Measurements from ENCODE around the gene RSRC2.
A peak's percentile ranks its signal among the peaks of the same experiment; 100 is the strongest.
"Not testable (repeated sequence)": the region's sequence is repeated elsewhere in the genome, so short reads cannot be mapped to it uniquely, and the experiment has no call there.

RSRC2 gene

DNA sequence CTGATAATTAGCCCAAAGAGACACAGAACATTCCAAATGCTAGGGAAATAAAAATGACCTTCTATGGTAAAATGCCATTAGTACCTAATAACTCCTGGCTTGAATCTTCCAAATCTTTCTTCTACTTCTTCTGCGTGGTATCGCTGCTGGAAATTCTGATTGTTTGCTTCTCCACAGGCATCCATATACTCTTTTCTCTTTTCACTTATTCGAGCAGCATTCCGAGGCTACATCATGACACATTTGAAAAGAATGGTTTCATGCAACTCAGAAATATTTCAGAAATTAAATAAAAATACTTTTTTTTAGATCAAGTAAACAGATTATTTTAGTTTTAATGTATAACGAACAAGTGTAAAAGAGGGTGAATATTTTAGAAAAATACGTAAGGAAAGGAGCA, 44.9 kb downstream of the RSRC2 start:
- DNase-seq, result no peak

DNA sequence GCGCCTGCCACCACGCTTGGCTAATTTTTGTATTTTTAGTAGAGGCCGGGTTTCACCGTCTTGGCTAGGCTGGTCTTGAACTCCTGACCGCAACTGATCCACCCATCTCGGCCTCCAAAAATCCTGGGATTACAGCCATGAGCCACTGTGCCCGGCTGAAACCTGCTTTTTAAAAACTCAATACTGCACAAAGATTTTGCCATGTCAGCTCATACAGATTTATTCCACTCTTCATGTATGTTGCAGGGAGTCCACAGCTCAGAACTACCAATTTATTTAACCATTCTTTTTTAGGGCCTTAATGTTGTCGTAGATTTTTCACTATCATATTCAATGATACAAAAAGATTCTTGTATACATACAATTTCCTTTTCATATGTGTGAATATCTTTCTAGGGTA, 46.0 kb downstream of the RSRC2 start:
- DNase-seq, result no peak

DNA sequence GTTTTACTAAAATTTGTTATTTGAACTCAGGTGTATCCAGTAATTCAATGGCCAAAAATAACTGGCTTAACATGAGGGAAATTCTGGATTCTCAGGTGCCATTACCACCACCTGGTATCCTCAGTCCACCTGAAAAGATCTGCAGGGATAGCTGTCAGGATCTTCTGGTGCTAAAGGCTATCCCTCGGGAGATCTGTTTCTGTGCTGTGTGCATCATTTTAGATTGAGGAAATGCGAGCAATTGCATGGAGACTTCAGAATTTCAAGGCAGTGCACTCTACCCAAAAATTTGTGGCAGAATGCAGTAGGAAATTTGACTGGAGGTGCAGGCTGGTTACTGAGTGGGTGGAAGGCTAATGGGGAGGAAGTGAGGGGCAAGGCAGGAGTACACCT, 52.4 kb downstream of the RSRC2 start:
- DNase-seq, result no peak

DNA sequence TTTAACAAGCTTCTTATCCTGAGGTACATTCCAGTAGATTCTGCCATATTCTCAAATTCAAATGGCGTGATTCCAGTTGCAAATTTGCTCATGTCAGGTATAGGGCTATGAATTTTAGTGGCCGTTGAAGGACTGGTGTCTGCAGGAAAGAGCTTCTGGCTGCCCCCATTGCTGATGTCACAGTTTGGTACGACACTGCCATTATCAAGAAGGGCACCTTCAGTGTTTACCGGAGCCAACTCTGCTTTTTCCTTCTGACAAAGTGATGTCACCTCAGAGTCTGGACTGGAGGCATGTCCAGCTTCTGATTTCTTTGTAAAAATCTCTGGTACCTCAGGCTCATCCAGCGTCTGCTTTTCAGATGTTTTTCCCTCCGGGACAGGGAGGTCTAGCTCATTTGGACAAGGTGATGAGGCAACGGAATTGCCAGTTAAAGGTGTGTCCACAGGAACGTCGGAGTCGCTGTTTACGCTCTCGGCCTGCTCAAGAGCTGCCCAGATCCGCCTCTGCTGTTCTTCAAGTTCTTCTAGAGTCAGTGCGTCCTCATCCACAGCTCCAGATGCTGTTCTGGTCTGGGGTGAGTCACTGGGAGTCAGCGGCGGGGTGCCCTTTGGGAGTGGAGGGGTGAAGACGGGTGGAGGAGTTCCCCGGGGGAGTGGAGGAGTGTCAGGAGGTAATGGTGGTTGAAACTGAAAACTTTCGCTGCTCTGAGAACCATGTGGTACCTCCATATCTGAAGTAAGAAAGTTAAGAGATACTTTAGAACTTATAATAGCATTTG, 53.0 kb downstream of the RSRC2 start:
- DNase-seq, result no peak

DNA sequence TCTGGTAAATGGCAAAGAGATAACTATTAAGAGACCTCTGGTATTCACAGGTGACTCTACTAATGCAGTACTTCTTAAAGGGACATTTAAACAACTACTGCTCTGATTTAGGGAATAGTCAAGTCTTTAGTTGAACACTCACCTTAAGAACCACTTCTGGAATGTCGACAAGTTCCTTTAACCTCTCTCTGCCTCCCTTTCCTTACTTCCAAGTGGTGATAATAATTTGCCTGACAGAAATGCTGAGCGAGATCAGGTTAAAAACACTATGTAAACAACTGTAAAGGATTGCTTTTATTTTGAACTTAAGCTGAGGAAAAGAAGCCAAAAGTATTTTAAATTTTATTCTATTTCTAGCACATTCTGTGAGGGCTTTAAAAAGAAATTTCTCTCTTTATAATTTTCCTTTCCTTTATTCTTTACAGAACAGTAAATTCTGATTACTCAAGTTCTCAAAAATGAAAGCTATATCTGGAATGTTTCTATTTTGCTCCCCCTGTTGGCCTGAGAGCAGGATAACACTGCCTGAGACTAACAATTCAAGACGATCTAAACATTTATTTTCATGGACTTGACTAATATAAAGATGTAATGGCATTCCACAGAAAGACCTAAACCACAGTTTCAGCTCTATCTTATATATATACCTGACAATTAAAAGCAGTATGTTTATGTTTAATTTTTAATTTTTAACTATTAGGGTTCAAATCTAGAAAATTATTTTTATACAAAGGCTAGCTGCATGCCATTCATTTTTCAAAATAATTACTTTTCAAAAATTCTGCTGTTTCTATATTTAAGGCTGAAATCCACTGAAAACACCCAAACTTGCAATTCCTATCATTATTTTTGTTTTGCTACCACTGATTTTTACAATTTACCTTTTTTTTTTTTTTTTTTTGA, 55.2 kb downstream of the RSRC2 start:
- peak; percentile 57 to 71 for DNase-seq

DNA sequence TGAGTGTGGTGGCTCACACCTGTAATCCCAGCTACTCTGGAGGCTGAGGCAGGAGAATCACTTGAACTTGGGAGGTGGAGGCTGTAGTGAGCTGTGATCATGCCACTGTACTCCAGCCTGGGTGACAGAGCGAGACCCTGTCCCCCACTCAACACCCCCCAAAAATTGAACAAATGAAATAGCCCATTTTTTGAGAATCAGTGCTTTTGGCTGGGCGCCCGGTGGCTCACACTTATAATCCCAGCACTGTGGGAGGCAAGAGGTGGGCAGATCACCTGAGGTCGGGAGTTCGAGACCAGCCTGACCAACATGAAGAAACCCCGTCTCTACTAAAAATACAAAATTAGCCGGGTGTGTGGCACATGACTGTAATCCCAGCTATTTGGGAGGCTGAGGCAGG, 56.2 kb downstream of the RSRC2 start:
- not testable (repeated sequence) for DNase-seq

DNA sequence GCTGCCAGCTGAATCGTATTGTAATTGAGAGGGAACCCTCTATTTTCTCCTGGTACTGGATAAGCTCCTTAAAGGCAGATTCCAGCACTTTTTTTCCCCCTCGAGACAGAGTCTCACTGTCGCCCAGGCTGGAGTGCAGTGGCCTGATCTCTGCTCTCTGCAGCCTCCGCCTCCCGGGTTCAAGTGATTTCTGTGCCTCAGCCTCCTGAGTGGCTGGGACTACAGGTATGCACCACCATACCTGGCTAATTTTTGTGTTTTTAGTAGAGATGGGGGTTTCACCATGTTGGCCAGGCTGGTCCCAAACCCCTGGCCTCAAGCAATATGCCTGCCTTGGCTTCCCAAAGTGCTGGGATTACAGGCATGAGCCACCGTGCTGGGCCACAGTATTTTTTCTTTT, 56.9 kb downstream of the RSRC2 start:
- DNase-seq, result not testable (repeated sequence)

DNA sequence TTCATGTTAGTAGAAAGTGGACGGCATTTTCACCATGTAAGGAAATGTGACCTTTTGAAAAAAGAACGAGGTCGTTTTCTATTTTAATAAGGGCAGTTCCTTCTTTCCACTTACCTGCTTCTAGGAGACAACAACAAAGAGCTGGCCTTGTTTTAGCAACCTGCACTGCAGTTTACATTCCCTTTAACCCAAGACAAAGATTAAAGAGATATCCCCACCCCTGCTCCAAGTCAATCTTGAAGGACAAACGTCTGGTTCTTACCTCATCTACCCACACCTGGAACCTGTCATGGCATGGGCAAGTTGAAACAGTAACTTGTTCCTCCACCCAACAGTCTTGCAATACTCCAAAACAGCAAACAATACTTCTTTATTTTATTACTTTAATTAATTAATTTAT, 58.8 kb downstream of the RSRC2 start:
- DNase-seq, result no peak

DNA sequence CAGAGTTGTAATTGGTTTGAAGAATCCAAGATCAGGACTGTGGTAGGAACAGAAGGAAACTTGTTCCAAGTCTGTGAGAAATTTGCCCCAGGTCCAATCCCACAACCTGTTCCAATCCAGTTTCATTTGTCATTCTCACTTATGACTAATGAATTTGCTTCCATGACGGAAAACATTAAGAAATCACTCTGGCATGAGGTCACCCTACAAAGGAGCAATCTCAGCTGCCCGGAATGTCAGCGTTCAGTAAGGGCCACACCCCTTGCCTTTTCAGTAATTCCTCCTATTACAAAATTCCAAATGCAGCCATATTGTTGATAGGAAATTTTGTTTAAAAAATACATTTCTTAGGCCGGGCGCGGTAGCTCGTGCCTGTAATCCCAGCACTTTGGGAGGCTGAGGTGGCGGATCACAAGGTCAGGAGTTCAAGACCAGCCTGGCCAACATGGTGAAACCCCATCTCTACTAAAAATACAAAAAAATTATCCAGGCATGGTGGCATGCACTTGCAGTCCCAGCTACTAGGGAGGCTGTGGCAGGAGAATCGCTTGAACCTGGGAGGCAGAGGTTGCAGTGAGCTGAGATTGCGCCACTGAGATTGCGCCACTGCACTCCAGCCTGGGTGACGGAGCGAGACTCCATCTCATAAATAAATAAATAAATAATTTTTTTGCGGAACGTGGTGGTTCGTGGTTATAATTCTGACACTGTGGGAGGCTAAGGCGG, 62.3 kb downstream of the RSRC2 start:
- not testable (repeated sequence) for DNase-seq

DNA sequence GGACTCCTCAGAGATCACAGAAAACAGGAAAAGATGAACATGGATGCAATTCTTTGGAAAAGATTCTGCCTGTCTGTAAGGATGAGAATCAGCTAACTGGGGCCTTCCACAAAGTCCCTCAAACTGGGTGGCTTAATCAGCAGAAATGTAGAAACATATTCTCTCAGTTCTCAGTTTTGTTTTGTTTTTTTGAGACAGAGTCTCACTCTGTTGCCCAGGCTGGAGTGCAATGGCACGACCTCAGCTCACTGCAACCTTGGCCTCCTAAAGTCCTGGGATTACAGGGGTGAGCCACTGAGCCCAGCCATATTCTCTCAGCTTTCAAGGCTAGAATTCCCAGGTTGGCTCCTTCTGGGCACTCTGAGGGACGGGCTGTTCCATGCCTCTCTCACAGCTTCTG, 66.1 kb downstream of the RSRC2 start:
- DNase-seq, result no peak

DNA sequence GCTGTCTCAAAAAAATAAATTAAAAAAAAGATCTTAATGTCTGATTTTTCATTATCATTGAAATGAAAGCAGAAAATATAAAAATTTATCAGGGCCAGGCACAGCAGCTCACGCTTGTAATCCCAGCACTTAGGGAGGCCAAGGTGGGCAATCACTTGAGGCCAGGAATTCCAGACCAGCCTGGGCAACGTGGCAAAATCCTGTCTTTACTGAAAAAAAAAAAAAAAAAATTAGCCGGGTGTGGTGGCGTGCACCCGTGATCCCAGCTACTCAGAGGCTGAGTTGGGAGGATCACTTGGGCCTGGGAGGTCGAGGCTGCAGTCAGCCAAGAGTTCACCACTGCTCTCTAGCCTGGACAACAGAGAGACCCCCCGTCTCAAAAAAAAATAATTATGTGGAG, 66.7 kb downstream of the RSRC2 start:
- no peak for DNase-seq

DNA sequence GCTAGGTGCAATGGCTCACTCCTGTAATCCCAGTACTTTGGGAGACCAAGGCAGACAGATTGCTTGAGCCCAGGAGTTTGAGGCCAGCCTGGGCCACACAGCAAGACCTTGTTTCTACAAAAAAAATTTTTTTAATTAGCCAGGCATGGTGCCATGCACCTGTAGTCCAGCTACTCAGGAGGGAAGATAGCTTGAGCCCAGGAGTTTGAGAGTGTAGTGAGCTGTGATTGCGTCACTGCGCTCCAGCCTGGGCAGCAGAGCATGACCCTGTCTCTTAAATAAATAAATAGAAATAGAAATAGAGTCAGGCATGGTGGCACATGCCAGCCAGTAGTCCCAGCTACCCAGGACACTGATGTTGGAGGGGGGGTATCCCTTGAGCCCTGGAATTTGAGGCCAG, 67.5 kb downstream of the RSRC2 start:
- DNase-seq, result no peak

DNA sequence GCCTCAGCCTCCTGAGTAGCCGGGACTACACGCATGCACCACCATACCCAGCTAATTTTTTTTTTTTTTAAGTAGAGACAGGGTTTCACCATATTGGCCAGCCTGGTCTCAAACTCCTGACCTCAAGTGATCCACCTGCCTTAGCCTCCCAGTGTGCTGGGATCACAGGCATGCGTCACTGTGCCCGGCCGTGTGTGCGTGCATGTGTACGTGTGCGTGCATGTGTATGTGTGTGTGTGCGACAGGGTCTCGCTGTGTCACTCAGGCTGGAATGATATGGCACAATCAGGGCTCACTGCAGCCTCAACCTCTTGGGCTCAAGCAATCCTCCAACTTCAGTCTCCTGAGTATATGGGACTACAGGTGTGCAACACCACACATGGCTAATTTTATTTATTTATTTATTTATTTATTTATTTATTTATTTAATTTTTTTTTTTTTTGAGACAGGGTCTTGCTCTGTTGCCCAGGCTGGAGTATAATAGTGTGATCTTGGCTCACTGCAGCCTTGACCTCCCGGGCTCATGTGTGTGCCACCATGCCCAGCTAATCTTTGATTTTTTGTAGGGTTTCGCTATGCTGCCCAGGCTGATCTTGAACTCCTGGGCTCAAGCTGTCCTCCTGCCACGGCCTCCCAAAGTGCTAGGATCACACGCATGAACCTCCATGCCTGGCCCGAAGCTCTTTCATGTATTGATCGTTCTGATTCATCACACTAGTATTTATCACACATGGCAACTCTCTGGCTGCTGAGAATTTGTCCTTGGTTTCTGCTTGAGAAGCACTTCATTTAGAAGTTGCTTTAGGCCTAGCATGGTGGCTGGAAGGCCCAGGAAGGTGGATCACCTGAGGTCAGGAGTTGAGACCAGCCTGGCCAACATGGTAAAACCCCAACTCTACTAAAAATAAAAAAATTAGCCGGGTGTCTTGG, 68.4 kb downstream of the RSRC2 start:
- DNase-seq, result no peak

DNA sequence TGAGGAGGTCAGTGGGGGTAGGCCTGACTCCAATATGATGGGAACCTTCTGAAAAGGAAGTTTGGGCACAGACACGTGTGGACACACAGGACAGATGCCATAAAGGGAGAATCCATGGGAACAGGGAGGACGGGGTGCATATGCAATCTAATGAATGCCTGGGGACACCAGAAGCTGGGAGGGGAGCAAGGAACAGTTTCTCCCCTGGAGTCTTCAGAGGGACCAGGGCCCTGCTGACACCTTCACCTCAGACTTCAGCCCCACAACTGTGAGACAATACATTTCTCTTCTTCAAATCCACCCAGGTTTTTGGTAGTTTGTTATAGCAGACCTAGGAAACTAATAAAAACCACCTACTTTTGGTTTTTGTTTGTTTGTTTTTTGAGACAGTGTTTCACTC, 69.1 kb downstream of the RSRC2 start:
- no peak for DNase-seq

DNA sequence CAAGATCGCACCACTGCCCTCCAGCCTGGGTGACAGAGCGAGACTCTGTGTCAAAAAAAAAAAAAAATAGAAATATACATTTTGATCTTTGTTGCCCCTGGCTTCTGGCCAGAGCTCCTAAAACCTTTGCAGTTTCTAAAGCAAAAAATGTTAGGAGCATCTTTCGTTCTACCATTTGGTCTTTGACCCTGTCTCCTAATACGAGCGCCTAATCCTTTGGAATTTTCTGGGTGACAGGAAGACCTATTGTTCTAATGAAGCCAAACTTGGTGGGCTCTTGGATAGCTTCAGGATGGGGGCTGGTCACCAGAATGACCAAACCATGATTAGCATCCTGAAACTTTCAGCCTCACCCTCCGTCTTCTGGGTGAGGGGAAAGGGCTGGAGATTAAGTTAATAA, 72.0 kb downstream of the RSRC2 start:
- no peak for DNase-seq

DNA sequence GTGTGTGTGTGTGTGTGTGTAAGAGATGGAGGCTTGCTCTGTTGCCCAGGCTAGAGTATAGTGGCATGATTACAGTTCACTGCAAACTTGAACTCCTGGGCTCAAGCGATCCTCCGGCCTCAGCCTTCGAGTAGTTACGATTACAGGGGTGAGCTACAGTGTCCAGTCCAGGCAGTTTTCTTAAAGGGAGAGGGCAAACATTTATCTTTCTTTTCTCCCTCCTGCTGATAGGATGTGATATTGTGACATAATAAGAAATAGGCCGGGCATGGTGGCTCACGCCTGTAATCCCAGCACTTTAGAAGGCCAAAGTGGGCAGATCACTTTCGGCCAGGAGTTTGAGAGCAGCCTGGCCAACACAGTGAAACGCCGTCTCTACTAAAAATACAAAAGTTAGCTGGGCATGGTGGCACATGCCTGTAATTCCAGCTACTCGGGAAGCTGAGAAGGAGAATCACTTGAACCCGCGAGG, 72.5 kb downstream of the RSRC2 start:
- DNase-seq, result no peak
